Endodermal cell (in vitro differentiated cells): ENCODE results near the gene HNRNPL. TPM values are rescaled to one million over a fixed set of nuclear protein-coding genes. Genes with fewer than 3 reads are reported as not detected.
"Not testable (repeated sequence)": the region's sequence is repeated elsewhere in the genome, so short reads cannot be mapped to it uniquely, and the experiment has no call there.

ENCODE experiments used
- DNase-seq: peaks from one replicate; pipeline ENCODE4 v3.0.0-alpha.2; 2017
- H3K27ac ChIP-seq: 2 replicates; pipeline ENCODE4 v1.5.1; 2013; ENCODE audit warnings: mild to moderate bottlenecking, low read depth, low read length, moderate library complexity
- H3K27me3 ChIP-seq: 2 replicates; pipeline ENCODE4 v1.6.1; 2013; ENCODE audit warnings: mild to moderate bottlenecking, low read length, moderate library complexity; ENCODE audit not compliant: insufficient read depth, control insufficient read depth, poor library complexity, severe bottlenecking
- H3K36me3 ChIP-seq: 2 replicates; pipeline ENCODE4 v1.7.0; 2013; ENCODE audit warnings: mild to moderate bottlenecking, low read length, moderate library complexity; ENCODE audit not compliant: control insufficient read depth, insufficient read depth
- H3K4me1 ChIP-seq: one replicate; pipeline ENCODE4 v1.7.0; 2013; ENCODE audit warnings: low read length; ENCODE audit not compliant: control insufficient read depth, insufficient read depth
- H3K4me3 ChIP-seq: 2 replicates; pipeline ENCODE4 v1.5.1; 2013; ENCODE audit warnings: mild to moderate bottlenecking, low read length, moderate library complexity
- H3K9ac ChIP-seq: 2 replicates; pipeline ENCODE4 v1.6.1; 2013; ENCODE audit warnings: mild to moderate bottlenecking, low read length, moderate library complexity; ENCODE audit not compliant: poor library complexity, severe bottlenecking; ENCODE audit errors: extremely low read depth
- H3K9me3 ChIP-seq: 2 replicates; pipeline ENCODE4 v1.6.1; 2013; ENCODE audit warnings: mild to moderate bottlenecking, low read length, moderate library complexity; ENCODE audit not compliant: control insufficient read depth
- H3K27ac Mint-ChIP-seq: 2 replicates; pipeline ENCODE4 v1.8.0; 2020; ENCODE audit warnings: mixed read lengths
- H3K27me3 Mint-ChIP-seq: 2 replicates; pipeline ENCODE4 v1.8.0; 2021; ENCODE audit warnings: mild to moderate bottlenecking, mixed read lengths; ENCODE audit not compliant: insufficient read depth
- H3K36me3 Mint-ChIP-seq: 2 replicates; pipeline ENCODE4 v1.8.0; 2020; ENCODE audit warnings: low read depth, mixed read lengths
- H3K4me1 Mint-ChIP-seq: 2 replicates; pipeline ENCODE4 v1.8.0; 2020; ENCODE audit warnings: mixed read lengths
- H3K4me3 Mint-ChIP-seq: 2 replicates; pipeline ENCODE4 v1.8.0; 2020; ENCODE audit warnings: mild to moderate bottlenecking, moderate library complexity, mixed read lengths
- H3K9me3 Mint-ChIP-seq: 2 replicates; pipeline ENCODE4 v1.8.0; 2020; ENCODE audit warnings: mild to moderate bottlenecking, mixed read lengths
- CTCF ChIP-seq: fragments of 200-600 bp; sonication (generic); conservative IDR thresholded peaks from 2 replicates; pipeline ENCODE4 v1.5.0; 2021; ENCODE audit warnings: antibody characterized with exemption, mild to moderate bottlenecking
- WGBS, 2 experiments: methylation state at CpG; one replicate each; pipeline versions ENCODE4 v1.1.5 to v1.1.7; 2013; ENCODE audit warnings: missing lambda C conversion rate in 2 of 2, mixed read lengths in 1 of 2; ENCODE audit not compliant: insufficient coverage in 1 of 2, insufficient read length in 1 of 2; 5-methylcytosine and 5-hydroxymethylcytosine counted together
- total RNA-seq, 2 donors: library from RNA; stranded (reverse); fragmentation: NEBNext Ultra II Directional in 1 of 2; extraction: Animal tissue kit (Norgen Biotek cat#: 25700) in 1 of 2; gene quantifications; 2 replicates in 1 of 2; 3 replicates in 1 of 2; pipeline ENCODE4 v1.2.1, GENCODE V29; 2021

HNRNPL gene
- total RNA-seq, 2 donors from 2014 or later, result 607 to 646 TPM

- Mint-ChIP-seq H3K27ac (no peak overlapping the region), H3K27me3 (peaks cover 16% of the 10 kb centered on the region), H3K4me1 (peaks cover 2% of the 10 kb centered on the region), H3K9me3 (no peaks in the 10 kb centered on the region), H3K4me3 (no peak overlapping the region), H3K36me3 (no peaks in the 10 kb centered on the region)
- Histone ChIP-seq H3K4me3 (no peak overlapping the region), H3K9ac (no peak overlapping the region), H3K36me3 (no peaks in the 10 kb centered on the region), H3K9me3 (no peaks in the 10 kb centered on the region), H3K27me3 (no peaks in the 10 kb centered on the region), H3K4me1 (no peaks in the 10 kb centered on the region), H3K27ac (no peak overlapping the region)
- 92 to 96% methylated on average over 5 to 8 of the region's 10 CpGs for WGBS, 2 experiments
- DNase-seq, result no peak
- TF ChIP-seq CTCF, result no peak
Observed at GRCh38 chr19:38867171-38867780, 17.5 kb upstream of the HNRNPL start.

GRCh38 chr19:38862321-38863059, 12.7 kb upstream of the HNRNPL start:
- Histone ChIP-seq H3K4me1 (no peaks in the 10 kb centered on the region), H3K27me3 (no peaks in the 10 kb centered on the region), H3K27ac (no peak overlapping the region), H3K9ac (no peak overlapping the region), H3K9me3 (no peaks in the 10 kb centered on the region), H3K4me3 (no peak overlapping the region), H3K36me3 (no peaks in the 10 kb centered on the region)
- Mint-ChIP-seq H3K27ac (no peak overlapping the region), H3K9me3 (no peaks in the 10 kb centered on the region), H3K4me3 (no peak overlapping the region), H3K36me3 (no peaks in the 10 kb centered on the region), H3K4me1 (peaks cover 2% of the 10 kb centered on the region), H3K27me3 (no peaks in the 10 kb centered on the region)
- no peak for DNase-seq
- no peak for TF ChIP-seq CTCF
- 93 to 95% methylated on average over 9 to 10 of the region's 10 CpGs for WGBS, 2 experiments

GRCh38 chr19:38861368-38861767, 11.6 kb upstream of the HNRNPL start:
- Mint-ChIP-seq H3K27me3 (no peaks in the 10 kb centered on the region), H3K4me3 (no peak overlapping the region), H3K36me3 (no peaks in the 10 kb centered on the region), H3K9me3 (peaks cover 5% of the 10 kb centered on the region), H3K4me1 (peaks cover 2% of the 10 kb centered on the region), H3K27ac (no peak overlapping the region)
- TF ChIP-seq CTCF, result no peak
- H3K4me1 ChIP-seq, result no peaks in the 10 kb centered on the region
- no peaks in the 10 kb centered on the region for H3K9me3 ChIP-seq
- H3K36me3 ChIP-seq, result no peaks in the 10 kb centered on the region
- H3K27me3 ChIP-seq, result no peaks in the 10 kb centered on the region
- WGBS, 2 experiments, result 96 to 100% methylated on average over 2 to 3 of the region's 3 CpGs
- DNase-seq, result no peak
- H3K27ac ChIP-seq, result no peak overlapping the region
- H3K4me3 ChIP-seq, result no peak overlapping the region
- no peak overlapping the region for H3K9ac ChIP-seq

- H3K27ac Mint-ChIP-seq, H3K4me3 ChIP-seq, H3K4me1 Mint-ChIP-seq, H3K27ac ChIP-seq, H3K4me1 ChIP-seq, H3K36me3 Mint-ChIP-seq, H3K27me3 Mint-ChIP-seq, H3K4me3 Mint-ChIP-seq, H3K9me3 ChIP-seq, H3K27me3 ChIP-seq, H3K36me3 ChIP-seq, DNase-seq, H3K9ac ChIP-seq: not testable (repeated sequence)
- H3K9me3 Mint-ChIP-seq, result peaks cover 14% of the 10 kb centered on the region
- 91% methylated on average over 19 to 21 of the region's 21 CpGs for WGBS, 2 experiments
Observed at GRCh38 chr19:38859631-38860204, 9.9 kb upstream of the HNRNPL start.
